Measurements from ENCODE around the gene RASD1.

DNA sequence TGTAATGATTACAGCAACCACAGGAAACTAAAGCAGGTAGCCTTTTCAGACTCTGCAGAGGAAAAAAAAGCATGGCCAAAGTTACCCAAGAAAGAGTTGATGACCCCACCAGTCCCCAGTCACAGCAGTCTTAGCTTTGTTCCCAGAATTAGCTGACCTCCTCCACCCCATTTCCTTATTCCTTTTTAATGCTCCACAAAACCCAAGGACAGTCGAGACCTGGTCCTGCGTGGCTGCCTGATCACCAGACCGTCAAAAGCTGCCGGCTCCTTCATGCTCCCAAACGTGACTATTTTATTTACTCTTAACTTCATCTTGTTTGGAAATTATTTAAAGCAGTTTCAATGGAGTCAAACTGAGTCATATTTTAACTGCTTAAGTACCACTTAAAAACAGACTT is 48.1 kb downstream of the RASD1 start:
- TF ChIP-seq, protein P1, sequence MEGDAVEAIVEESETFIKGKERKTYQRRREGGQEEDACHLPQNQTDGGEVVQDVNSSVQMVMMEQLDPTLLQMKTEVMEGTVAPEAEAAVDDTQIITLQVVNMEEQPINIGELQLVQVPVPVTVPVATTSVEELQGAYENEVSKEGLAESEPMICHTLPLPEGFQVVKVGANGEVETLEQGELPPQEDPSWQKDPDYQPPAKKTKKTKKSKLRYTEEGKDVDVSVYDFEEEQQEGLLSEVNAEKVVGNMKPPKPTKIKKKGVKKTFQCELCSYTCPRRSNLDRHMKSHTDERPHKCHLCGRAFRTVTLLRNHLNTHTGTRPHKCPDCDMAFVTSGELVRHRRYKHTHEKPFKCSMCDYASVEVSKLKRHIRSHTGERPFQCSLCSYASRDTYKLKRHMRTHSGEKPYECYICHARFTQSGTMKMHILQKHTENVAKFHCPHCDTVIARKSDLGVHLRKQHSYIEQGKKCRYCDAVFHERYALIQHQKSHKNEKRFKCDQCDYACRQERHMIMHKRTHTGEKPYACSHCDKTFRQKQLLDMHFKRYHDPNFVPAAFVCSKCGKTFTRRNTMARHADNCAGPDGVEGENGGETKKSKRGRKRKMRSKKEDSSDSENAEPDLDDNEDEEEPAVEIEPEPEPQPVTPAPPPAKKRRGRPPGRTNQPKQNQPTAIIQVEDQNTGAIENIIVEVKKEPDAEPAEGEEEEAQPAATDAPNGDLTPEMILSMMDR (conservative IDR thresholded peaks at IDR 0.05 in 1 of 2, IDR thresholded peaks at IDR 0.05 in 1 of 2; ENCODE audit: extremely low read depth in 1 of 2, insufficient read depth in 1 of 2, low read depth in 1 of 2, low read length in 2 of 2) = no peak
- TF ChIP-seq EZH2 (IDR thresholded peaks at IDR 0.05; ENCODE audit: borderline replicate concordance, low read length) = no peak

Measured in mammary epithelial cell (primary cell).